GM12873 (cell line): Measurements from ENCODE around the gene CAMTA2.

ENCODE experiments used
- TF ChIP-seq, protein P1 (sequence below): IDR thresholded peaks from 2 replicates; pipeline ENCODE4 v1.5.1; 2012; ENCODE audit warnings: low read depth, mild to moderate bottlenecking, moderate library complexity, low read length, control low read depth; ENCODE audit not compliant: insufficient read depth; ENCODE audit errors: missing control alignments

CAMTA2 gene

GRCh38 chr17:5027916-5028315 is 40.4 kb upstream of the CAMTA2 start:
- TF ChIP-seq, protein P1, sequence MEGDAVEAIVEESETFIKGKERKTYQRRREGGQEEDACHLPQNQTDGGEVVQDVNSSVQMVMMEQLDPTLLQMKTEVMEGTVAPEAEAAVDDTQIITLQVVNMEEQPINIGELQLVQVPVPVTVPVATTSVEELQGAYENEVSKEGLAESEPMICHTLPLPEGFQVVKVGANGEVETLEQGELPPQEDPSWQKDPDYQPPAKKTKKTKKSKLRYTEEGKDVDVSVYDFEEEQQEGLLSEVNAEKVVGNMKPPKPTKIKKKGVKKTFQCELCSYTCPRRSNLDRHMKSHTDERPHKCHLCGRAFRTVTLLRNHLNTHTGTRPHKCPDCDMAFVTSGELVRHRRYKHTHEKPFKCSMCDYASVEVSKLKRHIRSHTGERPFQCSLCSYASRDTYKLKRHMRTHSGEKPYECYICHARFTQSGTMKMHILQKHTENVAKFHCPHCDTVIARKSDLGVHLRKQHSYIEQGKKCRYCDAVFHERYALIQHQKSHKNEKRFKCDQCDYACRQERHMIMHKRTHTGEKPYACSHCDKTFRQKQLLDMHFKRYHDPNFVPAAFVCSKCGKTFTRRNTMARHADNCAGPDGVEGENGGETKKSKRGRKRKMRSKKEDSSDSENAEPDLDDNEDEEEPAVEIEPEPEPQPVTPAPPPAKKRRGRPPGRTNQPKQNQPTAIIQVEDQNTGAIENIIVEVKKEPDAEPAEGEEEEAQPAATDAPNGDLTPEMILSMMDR, result no peak

GRCh38 chr17:5027299-5027698 is 39.8 kb upstream of the CAMTA2 start:
- TF ChIP-seq, protein P1, result no peak

GRCh38 chr17:5024604-5025003 is 37.1 kb upstream of the CAMTA2 start:
- TF ChIP-seq, protein P1, result no peak

GRCh38 chr17:5023588-5024147 is 36.2 kb upstream of the CAMTA2 start:
- TF ChIP-seq, protein P1, result no peak

- TF ChIP-seq, protein P1, result no peak
Measured at GRCh38 chr17:5022171-5022711, 34.8 kb upstream of the CAMTA2 start.

GRCh38 chr17:5020502-5021023 is 33.1 kb upstream of the CAMTA2 start:
- TF ChIP-seq, protein P1, result no peak

DNA sequence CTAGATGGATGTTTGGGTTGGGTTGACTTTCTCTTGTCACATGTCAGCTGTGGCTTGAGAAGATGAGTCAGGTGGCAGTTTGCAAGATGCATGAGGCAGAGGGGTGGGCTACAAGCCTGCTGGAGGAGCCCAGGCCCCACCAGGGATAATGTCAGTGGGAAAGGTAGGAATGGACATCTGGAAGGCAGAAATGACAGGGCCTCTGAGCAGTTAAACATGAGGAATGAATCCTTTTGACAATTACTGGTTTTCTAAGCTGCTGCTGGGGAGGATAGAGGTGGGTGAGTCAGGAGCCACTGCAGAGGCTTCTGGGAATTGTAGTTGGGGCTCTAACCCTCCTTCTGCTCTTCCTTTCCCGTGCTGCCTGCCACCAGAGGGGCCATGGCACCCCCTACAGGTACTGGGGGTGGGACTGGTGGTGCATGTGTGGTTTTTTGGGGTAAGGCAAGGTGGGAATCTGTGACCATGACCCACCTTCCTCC is 32.0 kb upstream of the CAMTA2 start:
- TF ChIP-seq, protein P1, result peak; percentile 42
